Measurements from ENCODE around the gene ABI1. TPM values are rescaled to one million over a fixed set of nuclear protein-coding genes. Genes with fewer than 3 reads are reported as not detected.
A peak's percentile ranks its signal among the peaks of the same experiment; 100 is the strongest.

The ABI1 gene
- total and polyA plus RNA-seq, 9 of the 15 experiments (the other 6 are each of a cell fraction or from before 2014, with no cell fraction given) = 22.1 to 52.3 (median 39.0) TPM

GRCh38 chr10:26810435-26811026, 50.2 kb downstream of the ABI1 start (continued):
- peak; percentile 24; the same call in 1 of the 2 replicates for TF ChIP-seq HDAC2 (IDR thresholded peaks at IDR 0.05)
- TF ChIP-seq ZFP30 (CRISPR knock-in tag; IDR thresholded peaks at IDR 0.05; ENCODE audit: borderline replicate concordance) = no peak
- TF ChIP-seq MAFG (tag; conservative IDR thresholded peaks at IDR 0.05) = peak; percentile 85
- no peak for TF ChIP-seq LEF1 (IDR thresholded peaks at IDR 0.05)
- peak; percentile 100 for TF ChIP-seq ZBTB40 (IDR thresholded peaks at IDR 0.05)
- peak; percentile 99 for TF ChIP-seq ZBTB40 (CRISPR knock-in tag; IDR thresholded peaks at IDR 0.05)
- TF ChIP-seq L3MBTL2 (IDR thresholded peaks at IDR 0.05) = peak; percentile 53
- peak; percentile 48; the same call in 1 of the 2 replicates for TF ChIP-seq FOXJ3 (CRISPR knock-in tag; IDR thresholded peaks at IDR 0.05)
- peak; percentile 52 for TF ChIP-seq ZNF512 (tag; IDR thresholded peaks at IDR 0.05)
- TF ChIP-seq HNRNPK (IDR thresholded peaks at IDR 0.05; ENCODE audit: low read depth, low read length, poor library complexity, severe bottlenecking) = peak; percentile 25
- TF ChIP-seq TRIM25 (IDR thresholded peaks at IDR 0.05; ENCODE audit: borderline replicate concordance) = no peak
- TF ChIP-seq DPF2 (IDR thresholded peaks at IDR 0.05) = peak; percentile 28; the same call in 1 of the 2 replicates
